Fibroblast of peridontal ligament (primary cell): ENCODE results near the gene LYSMD3.

Experiments
- DNase-seq: peaks from one replicate; pipeline ENCODE4 v3.0.0-alpha.2; 2010; ENCODE audit errors: extremely low read depth

LYSMD3 gene

GRCh38 chr5:90483206-90483605 is 46.2 kb downstream of the LYSMD3 start:
- DNase-seq, result no peak

DNA sequence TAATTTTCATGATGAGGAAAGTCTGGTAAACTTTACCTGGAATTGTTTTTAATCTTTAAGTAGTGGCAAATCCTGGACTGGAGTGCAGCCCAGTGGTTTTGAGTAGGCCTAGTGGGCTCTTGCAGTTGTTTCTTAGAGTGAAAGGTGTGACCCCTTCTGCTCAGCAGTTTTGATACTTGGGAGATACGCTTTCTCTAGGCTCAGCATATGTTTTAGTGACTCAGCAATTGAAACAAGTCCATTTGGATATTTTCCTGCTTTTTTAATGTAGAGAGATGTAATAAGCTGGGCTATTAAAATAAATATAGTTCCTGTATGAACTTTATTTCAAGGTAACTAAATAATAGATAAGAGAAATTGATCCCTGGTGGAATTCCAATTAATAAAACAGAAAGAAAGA is 48.7 kb downstream of the LYSMD3 start:
- DNase-seq, result peak; percentile 30

DNA sequence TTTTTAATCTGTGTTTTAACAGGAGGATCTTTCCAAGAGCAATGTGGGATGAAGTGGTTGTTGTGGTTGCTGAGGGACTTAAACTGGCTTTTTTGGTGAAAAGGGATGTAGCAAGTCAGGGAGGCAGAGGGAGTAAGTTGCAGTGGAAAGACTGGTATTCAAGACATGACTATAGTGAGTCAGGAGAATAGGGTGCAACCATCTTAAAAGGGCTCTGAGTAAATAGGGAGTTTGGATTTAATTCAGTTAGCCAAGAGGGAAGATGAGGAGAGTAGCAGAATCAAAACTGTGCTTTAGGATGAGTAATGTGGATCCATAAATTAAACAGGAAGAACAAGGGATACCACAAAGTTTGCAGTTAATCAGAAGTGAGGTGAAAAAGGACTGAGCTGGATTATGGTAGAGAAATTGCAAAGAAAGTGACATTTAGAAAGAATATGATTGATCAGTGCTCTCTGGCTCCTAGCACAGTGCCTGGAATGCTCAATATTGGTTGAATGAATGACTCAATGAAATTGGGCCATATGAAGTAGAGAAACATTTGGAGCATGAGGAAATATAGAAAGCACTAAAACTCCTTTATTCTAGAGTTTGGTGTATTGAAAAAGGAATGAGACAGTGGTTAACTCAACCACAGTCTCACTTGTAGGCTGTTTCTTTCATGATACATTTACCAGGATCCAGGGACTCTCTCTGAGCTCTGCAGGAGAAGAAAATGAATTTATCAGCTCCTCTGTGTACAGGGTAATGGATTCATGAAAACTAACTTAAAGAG is 49.6 kb downstream of the LYSMD3 start:
- DNase-seq, result peak; percentile 56

GRCh38 chr5:90477621-90478215 is 51.7 kb downstream of the LYSMD3 start:
- no peak for DNase-seq

DNA sequence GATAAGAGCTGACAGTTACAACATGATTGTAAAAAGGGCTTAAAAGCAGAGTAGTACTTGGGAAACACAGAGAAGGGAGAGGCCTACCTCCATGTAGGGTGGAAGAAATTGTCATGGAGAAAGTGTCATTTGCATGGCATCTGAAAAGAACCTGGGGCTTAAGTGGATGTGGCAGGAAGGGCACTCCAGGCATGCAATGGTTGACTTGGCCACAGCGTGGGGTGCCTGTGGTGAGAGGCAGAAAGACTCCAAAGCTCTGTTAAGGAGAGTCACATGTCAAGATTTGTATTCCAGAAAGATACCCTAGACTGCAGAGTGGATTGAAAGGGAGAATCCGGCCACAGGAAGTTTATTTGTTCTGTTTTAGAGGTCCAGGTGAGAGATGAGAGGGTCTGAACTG is 52.3 kb downstream of the LYSMD3 start:
- DNase-seq, result no peak

- DNase-seq, result no peak
Observed at GRCh38 chr5:90476391-90476790, 53.0 kb downstream of the LYSMD3 start.

DNA sequence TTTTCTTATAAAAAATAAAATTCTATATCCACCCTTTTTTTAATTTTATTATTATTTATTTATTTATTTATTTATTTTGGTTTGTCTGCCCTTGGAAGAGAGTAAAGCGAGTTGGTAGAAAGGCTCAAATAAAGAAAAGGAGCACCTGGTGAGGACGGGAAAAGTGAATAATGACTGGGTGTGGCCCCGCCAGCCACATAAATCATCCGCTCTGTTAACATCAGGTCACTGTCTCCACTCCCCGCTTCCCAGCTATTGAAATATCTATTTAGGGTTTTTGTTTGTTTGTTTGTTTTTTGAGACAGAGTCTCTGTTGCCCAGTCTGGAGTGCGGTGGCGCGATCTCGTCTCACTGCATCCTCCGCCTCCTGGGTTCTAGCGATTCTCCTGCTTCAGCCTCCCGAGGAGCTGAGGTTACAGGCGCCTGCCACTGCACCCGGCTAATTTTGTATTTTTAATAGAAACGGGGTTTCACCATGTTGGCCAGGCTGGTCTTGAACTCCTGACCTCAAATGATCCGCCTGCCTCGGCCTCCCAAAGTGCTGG is 53.9 kb downstream of the LYSMD3 start:
- no peak for DNase-seq

DNA sequence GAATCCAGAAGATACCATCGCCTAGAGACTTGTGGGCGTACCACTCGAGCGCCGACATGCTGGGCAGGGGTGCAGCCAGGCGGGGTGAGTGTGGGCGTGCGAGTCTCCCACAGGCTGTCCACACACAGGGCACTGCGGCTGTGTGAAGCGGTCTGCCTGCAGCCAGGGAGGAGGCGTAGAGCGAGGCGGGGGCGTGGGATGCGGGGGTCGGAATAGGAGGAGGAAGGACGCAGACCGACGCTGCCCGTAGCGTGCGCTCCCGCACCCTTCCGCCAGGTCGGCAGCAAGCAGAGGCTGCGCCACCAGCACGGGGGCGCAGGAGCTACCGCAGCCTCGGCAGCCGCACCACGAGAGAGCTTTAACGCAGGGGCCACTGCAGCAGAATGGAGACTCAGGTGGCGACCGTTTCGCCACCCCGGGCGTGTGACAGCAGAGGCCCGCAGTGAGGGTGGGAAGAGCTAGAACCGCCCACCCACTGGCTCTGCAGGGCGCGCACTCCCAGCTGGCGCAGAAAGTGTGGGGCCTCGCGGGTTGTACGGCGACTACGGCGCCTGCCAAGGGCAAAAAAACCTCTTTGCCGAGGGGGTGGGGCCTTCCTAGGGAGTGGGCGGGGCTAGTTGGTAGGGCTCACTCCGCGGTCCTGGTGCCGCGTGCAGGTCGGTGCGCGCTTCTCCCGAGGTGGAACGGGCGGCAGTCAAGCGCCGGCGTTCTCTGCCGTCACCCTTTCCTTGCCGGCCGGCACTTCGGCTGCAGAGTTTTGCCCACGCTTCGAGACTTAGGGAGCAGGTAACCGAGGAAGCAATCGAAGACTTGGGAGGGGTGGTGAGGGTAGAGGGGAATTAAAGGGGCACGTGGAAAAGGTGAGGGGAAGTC is 54.9 kb downstream of the LYSMD3 start, which contains the start of the genes MBLAC2 and POLR3G:
MBLAC2 (minus strand) TSS at position 537 of the 873 bp plus-strand sequence; CDS start at position 58, 479 bp downstream.
POLR3G (plus strand) TSS at position 630 of the 873 bp plus-strand sequence. CDS start 10,704 bp downstream, outside the sequence.
- peak; percentile 87 for DNase-seq

DNA sequence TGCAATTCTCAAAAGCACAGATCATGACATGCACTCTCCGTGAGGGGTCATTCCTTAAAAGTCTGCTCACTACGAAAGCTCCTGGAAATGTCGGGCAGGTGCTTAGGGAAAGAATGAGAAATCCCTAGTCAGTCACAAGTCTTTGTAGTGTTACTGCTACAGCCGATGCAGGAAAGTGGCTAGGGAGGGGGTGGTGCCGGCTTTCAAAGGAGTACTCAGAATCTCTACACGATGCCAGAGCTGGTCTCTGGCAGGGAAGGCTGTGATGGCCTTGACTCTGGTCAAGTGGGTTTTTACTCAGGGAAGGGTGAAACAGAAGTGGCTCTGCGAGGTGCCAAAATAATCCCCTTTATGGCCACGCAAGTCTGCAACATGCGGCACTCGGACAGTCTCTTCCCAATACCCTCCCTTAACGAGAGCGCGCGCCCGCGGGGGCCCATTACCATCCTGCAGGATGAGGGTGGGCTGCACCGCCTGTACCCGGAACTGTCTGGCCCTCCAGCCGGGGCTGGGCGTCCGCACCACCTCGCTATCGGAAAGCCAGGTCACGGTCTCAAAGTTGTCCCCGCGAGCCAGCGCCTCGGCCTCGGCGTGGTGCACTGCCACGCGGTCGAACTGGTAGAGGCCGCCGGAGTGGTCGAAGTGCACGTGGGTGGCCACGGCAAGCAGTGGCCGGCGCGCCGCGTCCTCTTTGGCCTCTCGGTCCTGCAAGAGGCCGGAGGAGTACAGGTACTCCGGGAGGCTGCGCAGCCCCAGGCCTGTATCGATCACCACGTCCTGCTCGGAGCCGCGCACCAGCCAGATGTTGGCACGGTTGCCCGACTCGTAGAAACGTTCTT is 55.8 kb downstream of the LYSMD3 start:
- peak; percentile 15 for DNase-seq

- peak; percentile 6 for DNase-seq
Observed at GRCh38 chr5:90472783-90473395, 56.5 kb downstream of the LYSMD3 start.
